Measurements from ENCODE around the gene PDE4B.

PDE4B gene

DNA sequence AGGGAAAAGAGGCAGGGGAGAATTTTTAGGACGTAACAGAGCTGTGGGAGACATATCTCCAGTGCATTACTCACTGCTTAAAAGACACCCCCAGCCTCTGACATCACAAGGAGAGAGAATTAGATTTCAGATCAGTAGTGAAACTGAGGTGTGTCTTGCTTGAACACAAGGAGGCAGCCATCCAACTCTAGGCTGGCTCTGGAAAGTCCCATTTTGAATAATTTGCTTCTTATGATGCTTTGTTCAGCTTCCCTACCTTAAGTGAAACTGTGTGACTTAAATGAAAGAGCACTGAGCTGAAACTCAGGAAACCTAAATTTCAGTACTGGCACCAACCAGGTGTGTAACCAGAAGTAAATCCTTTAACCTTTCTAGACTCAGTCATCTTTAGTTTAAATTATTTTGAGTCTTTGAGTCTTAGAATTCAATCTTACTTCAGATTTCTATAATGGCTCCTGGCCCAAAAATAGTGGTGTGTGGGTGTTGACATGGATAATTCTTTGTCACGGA lies 489.7 kb downstream of the PDE4B start:
- H3K27ac Mint-ChIP-seq = peak overlapping the region; percentile 97
- no peaks in the 10 kb centered on the region for H3K9me3 Mint-ChIP-seq
- peaks cover 53 to 84% of the 10 kb centered on the region in 2 donors for H3K4me1 Mint-ChIP-seq
- peak; percentile 85 to 87 for ATAC-seq (replicated peaks)
- peak overlapping the region; percentile 60 to 68 for H3K4me3 Mint-ChIP-seq
- no peaks in the 10 kb centered on the region for H3K27me3 Mint-ChIP-seq
- H3K36me3 Mint-ChIP-seq = no peaks in the 10 kb centered on the region
- DNase-seq = peak; percentile 79

DNA sequence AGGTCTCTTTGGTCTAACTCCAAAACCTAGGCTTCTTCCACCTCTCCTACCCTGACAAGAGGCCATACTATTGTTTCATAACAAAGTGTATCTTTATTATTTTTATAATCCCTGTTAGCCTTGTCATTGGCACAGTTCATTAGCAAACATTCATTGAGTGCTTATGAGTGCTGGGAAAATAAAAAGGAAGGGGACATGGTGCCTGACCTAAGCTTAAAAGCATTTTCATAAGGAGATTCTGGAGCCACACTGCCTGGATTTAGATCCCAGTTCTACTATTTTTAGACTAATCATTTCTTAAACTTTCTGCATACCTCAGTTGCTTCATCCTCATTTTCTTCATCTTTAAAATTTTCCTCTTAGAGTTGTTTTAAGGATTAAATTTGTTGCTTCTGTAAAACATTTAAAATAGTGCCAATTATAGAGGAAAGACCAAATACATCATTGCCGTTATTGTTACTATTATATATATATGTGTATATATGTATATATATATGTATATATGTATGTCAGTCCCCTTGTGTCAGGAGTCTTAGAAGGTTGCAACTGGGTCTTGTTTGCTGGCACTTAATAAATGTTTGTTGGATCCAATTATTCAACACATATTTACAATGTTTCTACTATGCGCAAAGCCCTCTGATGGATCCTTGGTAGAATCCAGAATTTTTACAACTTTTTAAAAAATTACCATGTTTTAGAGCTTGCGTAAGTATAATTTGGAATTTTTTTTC lies 490.4 kb downstream of the PDE4B start:
- Mint-ChIP-seq H3K4me3 (peak overlapping the region; percentile 65 to 66), H3K36me3 (no peaks in the 10 kb centered on the region), H3K9me3 (peaks cover 0 to 2% of the 10 kb centered on the region in 2 donors), H3K27me3 (no peaks in the 10 kb centered on the region), H3K27ac (peak overlapping the region; percentile 97), H3K4me1 (peaks cover 52 to 83% of the 10 kb centered on the region in 2 donors)
- DNase-seq = no peak
- ATAC-seq (replicated peaks) = peak in 1 of 2 donors; percentile 0

- Mint-ChIP-seq H3K36me3 (no peaks in the 10 kb centered on the region), H3K4me3 (peak overlapping the region; percentile 65 to 66), H3K27me3 (no peaks in the 10 kb centered on the region), H3K9me3 (peaks cover 0 to 2% of the 10 kb centered on the region in 2 donors), H3K27ac (peak overlapping the region; percentile 87), H3K4me1 (peaks cover 49 to 83% of the 10 kb centered on the region in 2 donors)
- peak; percentile 68 to 69 for ATAC-seq (replicated peaks)
- DNase-seq = peak; percentile 33
Observed at GRCh38 chr1:66283622-66284041, 490.9 kb downstream of the PDE4B start.

DNA sequence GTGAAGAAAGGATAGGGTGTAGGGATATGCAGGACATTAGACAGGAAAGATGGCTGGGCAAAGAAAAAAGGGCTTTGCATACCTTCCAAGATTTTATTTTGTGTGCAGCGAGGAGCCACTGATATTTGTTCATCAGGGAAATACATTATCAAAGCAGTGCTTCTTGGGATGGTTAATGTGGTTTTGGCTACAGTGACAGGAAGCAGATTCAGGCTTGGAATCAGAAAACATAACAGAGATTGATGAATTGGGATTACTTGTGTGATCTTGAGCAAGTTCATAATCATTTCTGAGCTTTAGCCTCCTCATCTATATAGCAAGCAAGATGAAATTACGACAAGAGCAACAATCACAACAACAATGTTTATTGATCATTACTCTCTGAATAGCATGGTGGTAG lies 492.1 kb downstream of the PDE4B start:
- Mint-ChIP-seq H3K27ac (no peak overlapping the region), H3K4me3 (no peak overlapping the region)

DNA sequence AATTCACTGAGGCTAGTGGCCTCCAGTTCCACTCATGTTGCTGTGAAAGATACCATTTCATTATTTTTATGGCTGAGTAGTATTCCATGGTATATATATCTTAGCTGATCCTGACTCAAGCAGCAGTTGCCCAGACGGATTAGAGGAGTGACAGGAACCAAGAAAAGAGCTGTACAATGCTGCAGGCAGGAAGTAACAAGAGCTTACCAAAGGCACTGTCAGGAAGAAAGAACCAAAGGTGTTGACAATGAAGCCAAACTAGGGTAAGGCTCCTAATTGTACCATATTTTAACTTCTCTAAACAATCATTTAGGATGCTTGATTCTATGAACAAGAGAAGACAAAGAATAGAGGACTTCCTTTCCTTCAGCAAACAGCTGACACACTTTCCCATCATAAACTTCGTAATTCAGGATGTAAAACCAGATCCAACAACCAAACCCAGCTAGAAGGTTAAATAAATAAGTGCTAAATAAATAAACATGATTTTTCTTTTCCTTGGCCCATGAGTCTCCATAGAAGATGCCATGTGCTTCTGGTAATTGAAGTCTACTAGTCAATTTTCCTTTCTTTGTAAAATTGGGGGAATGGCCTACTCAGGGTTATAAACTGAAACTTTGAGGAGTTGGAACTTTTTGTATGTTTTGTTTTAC lies 493.0 kb downstream of the PDE4B start:
- peaks cover 46 to 83% of the 10 kb centered on the region in 2 donors for H3K4me1 Mint-ChIP-seq
- H3K27me3 Mint-ChIP-seq = no peaks in the 10 kb centered on the region
- no peaks in the 10 kb centered on the region for H3K36me3 Mint-ChIP-seq
- no peak for DNase-seq
- peaks cover 0 to 7% of the 10 kb centered on the region in 2 donors for H3K9me3 Mint-ChIP-seq
- no peak overlapping the region for H3K27ac Mint-ChIP-seq
- ATAC-seq (replicated peaks) = no peak
- H3K4me3 Mint-ChIP-seq = no peak overlapping the region

More for the DNA sequence above, 492.1 kb downstream of the PDE4B start:
- ATAC-seq (replicated peaks) = no peak
- DNase-seq = no peak
- H3K4me1 Mint-ChIP-seq = peaks cover 46 to 83% of the 10 kb centered on the region in 2 donors
- no peaks in the 10 kb centered on the region for H3K36me3 Mint-ChIP-seq
- H3K27me3 Mint-ChIP-seq = no peaks in the 10 kb centered on the region
- peaks cover 0 to 3% of the 10 kb centered on the region in 2 donors for H3K9me3 Mint-ChIP-seq

DNA sequence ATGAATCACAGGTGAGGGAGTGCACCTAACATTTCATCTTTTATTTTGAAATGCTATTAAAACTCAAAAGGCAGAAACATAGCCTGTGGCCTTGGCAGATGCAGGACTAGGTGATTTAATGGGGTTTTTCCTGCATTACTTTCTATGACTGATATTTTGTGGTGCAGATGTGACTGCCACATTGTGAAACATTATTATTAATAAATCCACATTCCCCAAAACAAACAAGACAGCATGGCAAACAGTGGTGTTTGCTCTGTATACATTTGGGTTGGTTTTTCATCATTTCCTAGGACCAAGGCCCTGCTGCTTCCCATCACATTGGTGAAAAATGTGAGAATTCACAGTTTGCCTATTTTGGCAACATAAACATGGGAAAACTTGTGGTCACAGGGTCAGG lies 493.6 kb downstream of the PDE4B start:
- Mint-ChIP-seq H3K27me3 (no peaks in the 10 kb centered on the region), H3K4me1 (peaks cover 46 to 83% of the 10 kb centered on the region in 2 donors), H3K9me3 (peaks cover 0 to 7% of the 10 kb centered on the region in 2 donors), H3K4me3 (no peak overlapping the region), H3K36me3 (no peaks in the 10 kb centered on the region), H3K27ac (no peak overlapping the region)
- DNase-seq (no peak), ATAC-seq (replicated peaks) (no peak)

- H3K27ac Mint-ChIP-seq = peak overlapping the region; percentile 44
- H3K36me3 Mint-ChIP-seq = no peaks in the 10 kb centered on the region
- H3K4me3 Mint-ChIP-seq = no peak overlapping the region
- peaks cover 0 to 7% of the 10 kb centered on the region in 2 donors for H3K9me3 Mint-ChIP-seq
- H3K27me3 Mint-ChIP-seq = no peaks in the 10 kb centered on the region
- no peak for DNase-seq
- peak in 1 of 2 donors; percentile 14 for ATAC-seq (replicated peaks)
- H3K4me1 Mint-ChIP-seq = peaks cover 41 to 70% of the 10 kb centered on the region in 2 donors
Observed at GRCh38 chr1:66288048-66288447, 495.4 kb downstream of the PDE4B start.

GRCh38 chr1:66290761-66291530 lies 498.3 kb downstream of the PDE4B start:
- Mint-ChIP-seq H3K9me3 (peaks cover 0 to 7% of the 10 kb centered on the region in 2 donors), H3K4me3 (no peak overlapping the region), H3K4me1 (peaks cover 35 to 60% of the 10 kb centered on the region in 2 donors), H3K36me3 (no peaks in the 10 kb centered on the region), H3K27me3 (no peaks in the 10 kb centered on the region), H3K27ac (no peak overlapping the region)
- ATAC-seq (replicated peaks) (peak; percentile 10 to 15), DNase-seq (no peak)

DNA sequence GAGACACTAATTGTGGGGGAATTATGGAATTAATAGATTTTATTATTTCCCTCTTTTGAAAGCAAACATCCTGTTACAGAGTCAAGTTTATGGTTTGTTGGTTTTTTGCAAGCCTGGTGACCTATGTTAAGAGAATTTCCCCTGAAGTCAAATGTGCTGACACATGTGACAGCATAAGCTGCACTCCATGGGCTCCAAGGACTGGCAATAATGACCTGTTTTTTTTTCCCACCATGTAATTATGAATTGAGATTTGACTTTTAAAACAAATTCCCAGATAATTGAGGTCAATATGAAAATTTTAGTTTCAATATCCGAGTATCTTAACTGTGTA lies 498.8 kb downstream of the PDE4B start:
- H3K27ac Mint-ChIP-seq = no peak overlapping the region
- H3K4me1 Mint-ChIP-seq = peaks cover 37 to 64% of the 10 kb centered on the region in 2 donors
- DNase-seq = no peak
- ATAC-seq (replicated peaks) = peak; percentile 59 to 67
- no peak overlapping the region for H3K4me3 Mint-ChIP-seq
- peaks cover 0 to 7% of the 10 kb centered on the region in 2 donors for H3K9me3 Mint-ChIP-seq
- H3K36me3 Mint-ChIP-seq = no peaks in the 10 kb centered on the region
- no peaks in the 10 kb centered on the region for H3K27me3 Mint-ChIP-seq

GRCh38 chr1:66292305-66292704 lies 499.6 kb downstream of the PDE4B start:
- DNase-seq (no peak), ATAC-seq (replicated peaks) (no peak)
- no peak overlapping the region for H3K4me3 Mint-ChIP-seq
- H3K9me3 Mint-ChIP-seq = peaks cover 0 to 7% of the 10 kb centered on the region in 2 donors
- no peaks in the 10 kb centered on the region for H3K36me3 Mint-ChIP-seq
- no peak overlapping the region for H3K27ac Mint-ChIP-seq
- H3K27me3 Mint-ChIP-seq = no peaks in the 10 kb centered on the region
- H3K4me1 Mint-ChIP-seq = peaks cover 38 to 67% of the 10 kb centered on the region in 2 donors

DNA sequence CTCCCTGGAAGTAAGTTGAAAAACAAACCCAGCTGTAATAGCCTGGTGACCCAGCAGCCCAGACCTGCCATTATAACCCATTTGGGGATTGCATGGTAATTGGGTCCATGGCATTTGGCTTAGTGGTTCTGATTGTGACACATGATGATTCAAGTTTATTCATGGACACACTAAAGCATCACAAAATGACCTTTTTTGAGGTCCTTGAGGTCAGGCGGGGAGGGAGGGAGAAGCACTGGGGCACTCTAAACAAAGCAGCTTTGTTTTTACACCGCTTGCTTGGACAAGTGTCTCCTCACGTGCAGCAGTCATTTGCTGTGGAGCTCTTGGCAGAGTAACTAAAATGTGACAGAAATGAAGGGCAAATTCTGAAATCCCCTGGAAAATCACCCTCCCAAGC lies 500.2 kb downstream of the PDE4B start:
- no peak overlapping the region for H3K27ac Mint-ChIP-seq
- H3K27me3 Mint-ChIP-seq = no peaks in the 10 kb centered on the region
- H3K4me3 Mint-ChIP-seq = no peak overlapping the region
- H3K9me3 Mint-ChIP-seq = peaks cover 0 to 6% of the 10 kb centered on the region in 2 donors
- H3K36me3 Mint-ChIP-seq = no peaks in the 10 kb centered on the region
- ATAC-seq (replicated peaks) (no peak), DNase-seq (no peak)
- H3K4me1 Mint-ChIP-seq = peaks cover 36 to 62% of the 10 kb centered on the region in 2 donors

- no peak overlapping the region for H3K27ac Mint-ChIP-seq
- no peaks in the 10 kb centered on the region for H3K36me3 Mint-ChIP-seq
- H3K9me3 Mint-ChIP-seq = peaks cover 0 to 2% of the 10 kb centered on the region in 2 donors
- DNase-seq (no peak), ATAC-seq (replicated peaks) (peak; percentile 46)
- no peaks in the 10 kb centered on the region for H3K27me3 Mint-ChIP-seq
- H3K4me1 Mint-ChIP-seq = peaks cover 24 to 43% of the 10 kb centered on the region in 2 donors
- H3K4me3 Mint-ChIP-seq = no peak overlapping the region
Observed at GRCh38 chr1:66294707-66295370, 502.1 kb downstream of the PDE4B start.

- no peak overlapping the region for H3K27ac Mint-ChIP-seq
- H3K4me3 Mint-ChIP-seq = no peak overlapping the region
Observed at GRCh38 chr1:66295803-66296202, 503.1 kb downstream of the PDE4B start.

GRCh38 chr1:66296370-66296769 lies 503.7 kb downstream of the PDE4B start:
- H3K4me1 Mint-ChIP-seq = peaks cover 16 to 32% of the 10 kb centered on the region in 2 donors
- no peak overlapping the region for H3K27ac Mint-ChIP-seq

More at GRCh38 chr1:66295803-66296202, 503.1 kb downstream of the PDE4B start:
- no peaks in the 10 kb centered on the region for H3K9me3 Mint-ChIP-seq
- H3K27me3 Mint-ChIP-seq = no peaks in the 10 kb centered on the region
- peaks cover 16 to 34% of the 10 kb centered on the region in 2 donors for H3K4me1 Mint-ChIP-seq
- ATAC-seq (replicated peaks) = no peak
- no peak for DNase-seq
- no peaks in the 10 kb centered on the region for H3K36me3 Mint-ChIP-seq

More at GRCh38 chr1:66296370-66296769, 503.7 kb downstream of the PDE4B start:
- Mint-ChIP-seq H3K36me3 (no peaks in the 10 kb centered on the region), H3K4me3 (no peak overlapping the region), H3K9me3 (no peaks in the 10 kb centered on the region), H3K27me3 (no peaks in the 10 kb centered on the region)
- ATAC-seq (replicated peaks) (no peak), DNase-seq (no peak)
